NK-92 (cell line): Measurements from ENCODE around the gene POLR3E.

Source experiments
- DNase-seq: peaks from one replicate; lab custom pipeline; 2025; ENCODE audit not compliant: unreplicated experiment; lab: John Stamatoyannopoulos, UW

POLR3E gene

GRCh38 chr16:22315979-22316378 is 18.8 kb downstream of the POLR3E start:
- no peak for DNase-seq

GRCh38 chr16:22316411-22316811 is 19.2 kb downstream of the POLR3E start:
- DNase-seq, result no peak

GRCh38 chr16:22317001-22317530 is 19.9 kb downstream of the POLR3E start:
- no peak for DNase-seq

GRCh38 chr16:22317625-22318024 is 20.4 kb downstream of the POLR3E start:
- no peak for DNase-seq

- DNase-seq, result no peak
These were observed 21.6 kb downstream of the POLR3E start for GRCh38 chr16:22318690-22319358.

GRCh38 chr16:22320572-22321339 is 23.5 kb downstream of the POLR3E start:
- no peak for DNase-seq

- no peak for DNase-seq
These were observed 24.3 kb downstream of the POLR3E start for GRCh38 chr16:22321340-22322001.

GRCh38 chr16:22322021-22322471 is 24.8 kb downstream of the POLR3E start:
- no peak for DNase-seq

GRCh38 chr16:22322741-22323140 is 25.5 kb downstream of the POLR3E start:
- DNase-seq, result no peak

GRCh38 chr16:22323173-22323958 is 26.2 kb downstream of the POLR3E start:
- no peak for DNase-seq

- DNase-seq, result no peak
These were observed 27.0 kb downstream of the POLR3E start for GRCh38 chr16:22323959-22324786.

- no peak for DNase-seq
These were observed 27.8 kb downstream of the POLR3E start for GRCh38 chr16:22324787-22325597.

GRCh38 chr16:22325598-22326368 is 28.6 kb downstream of the POLR3E start:
- no peak for DNase-seq

GRCh38 chr16:22326369-22326652 is 29.1 kb downstream of the POLR3E start:
- DNase-seq, result no peak

GRCh38 chr16:22326771-22327445 is 29.7 kb downstream of the POLR3E start:
- DNase-seq, result no peak

GRCh38 chr16:22327446-22327775 is 30.2 kb downstream of the POLR3E start:
- DNase-seq, result no peak

GRCh38 chr16:22328081-22328725 is 31.0 kb downstream of the POLR3E start:
- DNase-seq, result no peak

- no peak for DNase-seq
These were observed 32.0 kb downstream of the POLR3E start for GRCh38 chr16:22329199-22329695.
